GM19099 (cell line): ENCODE data around the gene CBLC.
A peak's percentile ranks its signal among the peaks of the same experiment; 100 is the strongest.

ENCODE experiments used
- POLR2A ChIP-seq: IDR thresholded peaks from 3 replicates; pipeline ENCODE4 v1.6.1; 2011; ENCODE audit warnings: low read depth; ENCODE audit not compliant: insufficient read length; ENCODE audit errors: extremely low read depth

The CBLC gene

DNA sequence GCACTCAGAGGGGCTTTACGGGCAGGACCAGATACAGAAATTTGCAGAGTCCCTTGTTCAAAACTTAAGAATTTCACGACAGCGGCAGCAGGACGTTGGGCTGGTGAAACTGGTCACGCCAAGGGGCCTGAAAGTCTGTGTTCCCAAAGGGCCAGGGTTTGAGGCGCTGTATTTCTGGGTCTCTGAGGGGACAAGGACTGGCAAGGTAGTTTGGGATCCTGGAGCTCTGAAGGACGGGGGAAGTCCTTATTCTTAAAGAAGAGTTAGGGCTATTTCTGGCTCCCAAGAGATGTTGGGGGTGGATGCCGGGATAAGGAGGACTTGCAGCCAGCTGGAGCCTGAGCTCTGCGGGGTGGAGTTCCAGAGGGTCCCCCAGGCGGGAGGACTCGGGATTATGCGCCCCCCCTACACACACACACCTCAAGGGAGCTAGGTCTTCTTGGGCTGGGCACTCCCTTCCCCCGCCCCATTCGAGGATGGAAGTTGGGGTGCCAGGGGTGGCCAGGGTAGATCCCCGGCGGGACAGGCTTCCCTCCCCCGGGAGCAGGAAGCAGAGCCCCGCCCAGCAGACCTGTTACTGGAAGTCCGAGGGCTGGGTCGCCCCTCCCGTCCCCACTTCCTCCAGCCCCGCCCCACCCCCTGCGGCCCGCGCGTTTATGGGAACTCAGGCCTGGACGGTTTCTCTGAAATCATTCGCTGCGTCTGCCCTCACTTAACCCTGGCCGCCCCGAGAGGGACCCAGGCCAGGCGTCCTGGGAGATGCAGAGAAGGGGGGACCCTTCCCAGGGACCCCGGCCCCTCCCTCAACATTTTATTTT lies 23.5 kb upstream of the CBLC start:
- peak; percentile 58 for TF ChIP-seq POLR2A

DNA sequence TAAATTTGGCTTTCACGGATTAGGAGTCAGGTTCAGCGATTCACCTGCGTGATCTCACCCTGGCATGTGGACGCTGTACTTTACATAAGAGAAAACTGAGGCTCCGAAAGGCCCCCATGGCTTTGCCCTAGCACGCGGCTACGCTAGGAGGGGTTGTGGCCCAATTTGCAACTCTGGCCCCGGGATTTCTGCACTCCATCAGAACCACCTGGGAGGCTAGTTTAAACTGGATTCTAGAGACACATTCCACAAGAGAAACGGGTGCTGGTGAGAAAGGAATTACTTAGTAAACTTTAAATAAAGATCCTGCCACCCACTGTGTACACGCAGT lies 23.0 kb upstream of the CBLC start:
- TF ChIP-seq POLR2A = no peak

DNA sequence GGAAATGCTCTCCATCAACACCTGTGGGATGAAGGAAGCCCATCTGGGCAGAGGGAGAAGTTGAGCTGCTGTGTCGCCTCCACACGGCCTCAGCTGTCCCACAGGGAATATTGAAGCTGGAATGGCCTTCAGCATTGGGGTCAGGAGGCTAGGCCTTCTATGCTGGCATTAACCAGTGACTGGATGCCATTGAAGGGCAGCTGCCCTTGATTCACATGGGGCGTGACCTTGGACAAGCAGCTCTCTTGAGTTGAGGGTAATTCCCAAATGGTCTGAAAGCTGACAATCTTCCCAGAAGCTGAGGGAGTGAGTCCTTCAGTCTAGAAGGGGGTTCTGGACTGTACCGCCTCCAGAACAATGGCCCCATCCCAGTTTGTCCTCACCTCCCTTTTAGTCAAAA lies 22.5 kb upstream of the CBLC start:
- no peak for TF ChIP-seq POLR2A

DNA sequence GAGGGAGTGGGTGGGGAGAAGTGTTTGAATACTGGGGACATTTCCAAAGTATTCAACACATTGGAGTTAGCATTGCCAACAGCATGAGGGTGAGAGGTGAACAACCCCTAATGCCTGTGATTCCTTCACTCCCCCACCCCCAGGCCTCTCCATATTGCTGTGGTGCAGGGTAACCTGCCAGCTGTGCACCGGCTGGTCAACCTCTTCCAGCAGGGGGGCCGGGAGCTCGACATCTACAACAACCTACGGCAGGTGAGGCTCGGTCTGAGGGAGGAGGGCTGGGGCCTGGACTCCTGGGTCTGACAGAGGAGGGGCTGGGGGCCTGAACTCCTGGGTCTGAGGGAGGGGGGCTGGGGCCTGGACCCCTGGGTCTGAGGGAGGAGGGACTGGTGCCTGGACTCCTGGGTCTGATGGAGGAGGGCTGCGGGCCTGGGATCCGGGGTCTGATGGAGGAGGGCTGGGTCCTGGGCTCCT lies 21.6 kb upstream of the CBLC start:
- TF ChIP-seq POLR2A = no peak

DNA sequence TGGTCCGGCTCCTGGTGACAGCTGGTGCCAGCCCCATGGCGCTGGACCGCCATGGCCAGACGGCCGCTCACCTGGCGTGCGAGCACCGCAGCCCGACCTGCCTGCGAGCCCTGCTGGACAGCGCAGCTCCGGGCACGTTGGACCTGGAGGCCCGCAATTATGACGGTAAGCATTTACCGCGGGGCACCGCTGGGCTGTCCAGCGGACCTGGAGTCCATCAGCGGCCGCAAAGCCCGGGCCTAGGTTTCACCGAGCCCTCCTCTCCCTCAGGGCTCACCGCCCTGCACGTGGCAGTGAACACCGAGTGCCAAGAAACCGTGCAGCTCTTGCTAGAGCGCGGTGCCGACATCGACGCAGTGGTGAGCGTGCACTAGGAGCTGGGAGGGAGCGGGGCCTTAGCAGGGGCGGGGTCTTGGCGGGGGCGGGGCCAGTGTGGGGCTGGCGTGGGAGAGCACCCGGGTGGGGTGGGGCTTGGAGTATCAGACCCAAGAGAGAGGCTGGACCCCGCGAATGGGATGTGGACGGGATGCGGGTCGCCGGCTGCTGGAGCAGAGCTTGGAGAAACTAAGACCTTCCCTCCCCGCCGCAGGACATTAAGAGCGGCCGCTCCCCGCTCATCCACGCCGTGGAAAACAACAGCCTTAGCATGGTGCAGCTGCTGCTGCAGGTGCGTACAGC lies 20.5 kb upstream of the CBLC start:
- no peak for TF ChIP-seq POLR2A

DNA sequence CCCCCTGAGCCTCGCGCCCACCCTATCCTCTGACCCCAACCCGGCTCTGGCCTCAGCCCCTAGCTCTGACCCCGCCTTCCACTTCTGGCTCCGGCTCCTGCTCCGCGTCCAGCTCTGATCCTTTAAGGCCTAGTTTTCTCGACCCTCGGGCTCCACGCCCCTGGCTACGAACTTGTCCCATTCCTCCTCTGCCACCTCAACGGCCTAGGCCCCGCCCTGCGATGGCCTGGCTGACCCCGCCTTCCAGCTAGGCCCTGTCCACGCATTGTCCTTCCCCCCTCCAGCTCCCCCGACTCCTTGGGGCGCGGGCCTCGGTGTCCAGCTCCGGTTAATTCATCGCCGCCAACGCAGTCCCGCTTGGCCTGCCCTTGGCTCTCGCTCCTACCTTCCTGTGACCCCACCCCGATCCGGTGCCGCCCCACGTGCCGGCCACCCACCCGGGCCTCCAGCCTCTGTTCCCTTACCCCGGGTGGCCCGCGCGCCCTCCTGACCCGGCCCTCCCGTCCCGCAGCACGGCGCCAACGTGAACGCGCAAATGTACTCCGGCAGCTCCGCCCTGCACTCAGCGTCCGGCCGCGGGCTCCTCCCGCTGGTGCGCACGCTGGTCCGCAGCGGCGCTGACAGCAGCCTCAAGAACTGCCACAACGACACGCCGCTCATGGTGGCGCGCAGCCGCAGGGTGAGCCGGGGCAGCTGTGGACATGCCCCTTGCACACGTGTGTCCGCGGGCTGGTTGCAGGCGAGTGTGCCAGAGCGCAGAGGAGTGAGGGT lies 19.8 kb upstream of the CBLC start:
- no peak for TF ChIP-seq POLR2A

DNA sequence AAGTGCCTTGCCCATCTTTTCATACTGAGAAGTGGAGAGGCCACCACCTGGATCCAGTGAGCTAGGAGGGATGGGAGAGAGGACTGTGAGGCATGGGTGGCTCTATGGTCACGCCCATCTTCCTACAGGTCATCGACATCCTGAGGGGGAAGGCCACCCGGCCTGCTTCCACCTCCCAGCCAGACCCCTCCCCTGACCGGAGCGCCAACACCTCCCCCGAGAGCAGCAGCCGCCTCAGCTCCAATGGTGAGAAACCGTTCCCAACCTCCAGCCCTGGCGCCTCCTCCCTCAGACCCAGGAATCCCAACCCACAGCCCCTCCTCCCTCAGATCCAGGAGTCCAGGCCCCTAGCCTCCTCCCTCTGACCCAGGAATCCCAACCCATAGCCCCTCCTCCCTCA lies 19.1 kb upstream of the CBLC start:
- no peak for TF ChIP-seq POLR2A

DNA sequence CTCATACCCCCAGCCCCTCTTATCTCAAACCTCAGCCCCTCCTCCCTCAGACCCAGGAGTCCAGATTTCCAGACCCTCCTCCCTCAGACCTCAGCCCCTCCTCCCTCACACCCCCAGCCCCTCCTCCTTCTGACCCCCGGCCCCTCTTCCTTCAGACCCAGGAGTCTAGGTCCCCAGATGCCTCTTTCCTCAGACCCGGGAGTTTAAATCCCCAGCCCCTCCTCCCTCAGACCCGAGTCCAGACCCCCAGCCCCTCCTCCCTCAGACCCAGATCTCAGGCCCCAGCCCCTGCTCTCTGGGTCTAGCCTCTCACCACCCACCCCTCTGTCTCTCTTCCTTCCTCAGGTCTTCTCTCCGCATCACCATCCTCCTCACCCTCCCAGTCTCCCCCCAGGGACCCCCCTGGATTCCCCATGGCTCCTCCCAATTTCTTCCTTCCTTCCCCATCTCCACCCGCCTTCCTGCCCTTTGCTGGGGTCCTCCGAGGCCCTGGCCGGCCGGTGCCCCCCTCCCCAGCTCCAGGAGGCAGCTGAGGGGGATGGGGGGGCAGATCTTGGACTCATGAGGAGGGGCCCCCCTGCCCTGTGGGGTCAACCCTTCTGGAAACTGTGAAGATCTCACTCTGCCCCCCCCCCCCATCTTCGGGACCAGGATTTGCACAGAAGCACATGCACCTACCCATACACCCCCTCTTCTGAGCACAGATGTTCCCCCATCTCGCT lies 18.4 kb upstream of the CBLC start:
- no peak for TF ChIP-seq POLR2A

DNA sequence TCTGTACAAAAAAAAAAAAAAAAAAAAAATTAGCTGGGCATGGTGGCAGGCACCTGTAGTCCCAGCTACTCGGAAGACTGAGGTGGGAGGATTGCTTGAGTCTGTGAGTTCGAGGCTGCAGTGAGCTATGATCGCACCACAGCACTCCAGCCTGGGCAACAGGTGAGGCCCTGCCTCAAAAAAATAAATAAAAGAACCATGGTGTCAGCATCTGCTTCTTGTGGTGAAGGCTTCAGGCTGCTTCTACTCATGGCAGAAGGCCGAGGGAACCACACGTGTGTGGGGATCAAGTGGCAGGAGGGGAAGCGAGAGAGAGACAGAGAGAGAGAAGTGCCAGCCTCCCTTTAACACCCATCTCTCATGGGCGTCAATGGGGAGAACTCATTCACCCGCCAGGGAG lies 15.7 kb upstream of the CBLC start:
- no peak for TF ChIP-seq POLR2A

DNA sequence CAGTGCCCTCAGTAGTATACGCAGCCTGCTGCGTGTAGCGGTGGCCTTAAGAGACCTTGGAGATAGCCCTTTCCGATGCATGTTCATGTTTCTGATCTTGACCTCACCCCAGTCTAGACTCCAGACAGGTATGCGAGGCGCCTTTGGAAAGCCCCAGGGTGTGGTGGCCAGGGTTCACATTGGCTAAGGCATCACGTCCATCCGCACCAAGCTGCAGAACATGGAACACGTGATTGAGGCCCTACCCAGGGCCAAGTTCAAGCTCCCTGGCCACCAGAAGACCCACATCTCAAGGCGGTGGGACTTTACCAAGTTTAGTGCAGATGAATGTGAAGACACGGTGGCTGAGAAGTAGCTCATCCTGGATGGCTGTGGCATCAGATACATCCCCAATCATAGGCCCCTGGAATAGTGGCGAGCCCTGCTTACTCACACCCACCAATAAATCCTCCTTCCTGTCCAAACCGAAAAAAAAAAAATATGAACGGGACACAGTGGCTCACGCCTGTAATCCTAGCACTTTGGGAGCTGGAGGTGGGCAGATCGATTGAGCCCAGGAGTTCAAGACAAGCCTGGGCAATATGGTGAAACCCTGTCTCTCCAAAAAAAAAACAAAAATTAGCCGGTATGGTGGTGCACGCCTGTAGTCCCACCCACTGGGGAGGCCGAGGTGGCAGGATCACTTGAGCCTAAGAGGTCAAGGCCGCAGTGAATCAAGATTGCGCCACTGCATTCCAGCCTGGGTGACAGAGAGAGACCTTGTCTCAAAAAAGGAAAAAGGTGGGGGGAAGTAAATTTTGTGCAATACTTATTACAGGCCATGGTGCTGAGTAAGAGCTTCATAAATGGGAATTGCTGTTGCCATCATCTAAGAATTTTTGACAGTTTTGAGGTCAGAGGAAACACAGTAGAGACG lies 12.4 kb upstream of the CBLC start:
- no peak for TF ChIP-seq POLR2A

DNA sequence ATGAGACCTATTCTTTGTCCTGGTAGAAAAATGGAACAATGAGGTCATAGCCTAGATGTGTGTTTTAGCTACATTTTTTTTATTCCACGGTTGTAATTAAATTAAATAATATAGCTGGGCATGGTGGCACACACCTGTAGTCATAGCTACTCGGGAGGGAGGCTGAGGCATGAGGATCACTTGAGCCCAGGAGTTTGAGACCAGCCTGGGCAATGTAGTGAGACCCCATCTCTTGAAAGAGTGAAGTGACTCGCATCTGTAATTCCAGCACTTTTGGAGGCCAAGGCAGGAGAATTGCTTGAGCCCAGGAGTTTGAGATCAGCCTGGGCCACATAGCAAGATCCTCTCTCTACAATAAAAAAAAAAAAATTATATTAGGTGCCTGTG lies 11.7 kb upstream of the CBLC start:
- no peak for TF ChIP-seq POLR2A

DNA sequence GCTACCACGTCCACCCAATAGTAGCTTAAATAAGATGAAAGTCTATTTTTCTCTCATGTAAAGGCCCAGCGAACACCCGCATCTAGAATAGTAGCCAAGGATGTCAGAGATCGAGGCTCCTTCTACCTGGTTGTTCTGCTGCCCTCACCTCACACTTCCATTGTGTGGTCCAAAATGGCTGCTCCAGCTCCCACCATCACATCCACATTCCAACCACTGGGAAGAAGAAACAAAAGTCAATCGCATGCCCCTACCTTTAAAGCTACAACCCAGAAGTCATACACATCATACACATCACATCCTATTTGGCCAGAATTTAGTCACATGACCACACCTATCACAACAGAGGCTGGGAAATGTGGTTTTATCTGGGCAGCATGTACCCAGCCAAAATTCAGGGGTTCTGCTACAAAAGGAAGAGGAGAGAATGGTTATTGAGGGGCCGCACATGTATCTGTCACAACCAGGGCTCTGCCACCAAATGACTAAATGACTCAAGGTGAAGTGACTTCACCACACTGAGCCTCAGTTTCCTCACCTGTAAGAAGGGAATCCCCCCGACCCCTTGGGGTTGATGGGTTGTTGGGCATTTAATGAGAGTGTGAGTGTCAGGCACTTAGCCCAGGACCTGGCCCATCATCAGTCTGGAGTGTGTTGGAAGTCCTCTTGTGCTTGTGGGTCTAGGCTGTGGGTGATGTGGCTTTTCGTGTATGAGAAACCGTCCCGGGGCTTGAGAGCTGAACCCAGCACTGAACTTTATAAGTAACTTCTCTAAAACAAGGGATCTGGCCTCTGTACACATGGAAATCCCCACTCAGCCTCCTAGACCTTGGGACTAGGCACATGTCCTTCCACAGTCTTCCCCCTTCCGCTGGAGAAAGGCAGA lies 10.2 kb upstream of the CBLC start:
- TF ChIP-seq POLR2A = no peak
